ENCODE data around the gene CAPG.
"Not testable (repeated sequence)": the region's sequence is repeated elsewhere in the genome, so short reads cannot be mapped to it uniquely, and the experiment has no call there.

CAPG gene

GRCh38 chr2:85396531-85397470 is 13.4 kb downstream of the CAPG start:
- no peak for DNase-seq

GRCh38 chr2:85395912-85396475 is 14.2 kb downstream of the CAPG start:
- DNase-seq: no peak

GRCh38 chr2:85394976-85395375 is 15.2 kb downstream of the CAPG start:
- DNase-seq: no peak

- DNase-seq: no peak
These were observed 15.9 kb downstream of the CAPG start for GRCh38 chr2:85394261-85394681.

GRCh38 chr2:85393836-85394235 is 16.3 kb downstream of the CAPG start:
- no peak for DNase-seq

GRCh38 chr2:85390941-85391669 is 19.1 kb downstream of the CAPG start:
- peak; percentile 57 to 80 (median 67) for DNase-seq

- DNase-seq: no peak
These were observed 21.2 kb downstream of the CAPG start for GRCh38 chr2:85388878-85389538.

- no peak for DNase-seq
These were observed 22.4 kb downstream of the CAPG start for GRCh38 chr2:85387754-85388153.

- no peak for DNase-seq
These were observed 24.4 kb downstream of the CAPG start for GRCh38 chr2:85385746-85386145.

GRCh38 chr2:85383850-85384249 is 26.3 kb downstream of the CAPG start:
- DNase-seq: no peak

- not testable (repeated sequence) for DNase-seq
These were observed 27.0 kb downstream of the CAPG start for GRCh38 chr2:85383151-85383550.

GRCh38 chr2:85380048-85380447 is 30.1 kb downstream of the CAPG start:
- no peak for DNase-seq

GRCh38 chr2:85378257-85378656 is 31.9 kb downstream of the CAPG start:
- no peak for DNase-seq

- DNase-seq: no peak
These were observed 33.1 kb downstream of the CAPG start for GRCh38 chr2:85377083-85377482.

GRCh38 chr2:85376291-85377065 is 33.7 kb downstream of the CAPG start:
- no peak for DNase-seq

GRCh38 chr2:85371045-85371444 is 39.1 kb downstream of the CAPG start:
- DNase-seq: peak in 1 of 4 experiments; percentile 9

- no peak for DNase-seq
These were observed 40.7 kb downstream of the CAPG start for GRCh38 chr2:85369500-85369899.

GRCh38 chr2:85368921-85369320 is 41.2 kb downstream of the CAPG start:
- no peak for DNase-seq

GRCh38 chr2:85367180-85367579 is 43.0 kb downstream of the CAPG start:
- DNase-seq: no peak

- DNase-seq: not testable (repeated sequence)
These were observed 47.3 kb downstream of the CAPG start for GRCh38 chr2:85362653-85363387.

GRCh38 chr2:85357736-85358135 is 52.4 kb downstream of the CAPG start:
- no peak for DNase-seq

Data from suppressor macrophage (primary cell).